Astrocyte of the spinal cord (primary cell): ENCODE measurements around the gene DNAJC5G.

Experiments
- DNase-seq: peaks from one replicate; pipeline ENCODE4 v3.0.0; 2011; ENCODE audit warnings: low read depth, low spot score
- H3K4me3 ChIP-seq: 2 replicates; pipeline ENCODE4 v1.5.1; 2011; ENCODE audit warnings: low read depth, mild to moderate bottlenecking, low read length, moderate library complexity
- in situ Hi-C: cut with HindIII; loops from 2 replicates; pipeline ENCODE4 v1.10.0; 2017; ENCODE audit warnings: low sequenced_read_pairs
- TF ChIP-seq, protein P1 (sequence below): IDR thresholded peaks from 2 replicates; pipeline ENCODE4 v1.5.1; 2012; ENCODE audit warnings: low read depth, mild to moderate bottlenecking, low read length, inconsistent platforms

The DNAJC5G gene

DNA sequence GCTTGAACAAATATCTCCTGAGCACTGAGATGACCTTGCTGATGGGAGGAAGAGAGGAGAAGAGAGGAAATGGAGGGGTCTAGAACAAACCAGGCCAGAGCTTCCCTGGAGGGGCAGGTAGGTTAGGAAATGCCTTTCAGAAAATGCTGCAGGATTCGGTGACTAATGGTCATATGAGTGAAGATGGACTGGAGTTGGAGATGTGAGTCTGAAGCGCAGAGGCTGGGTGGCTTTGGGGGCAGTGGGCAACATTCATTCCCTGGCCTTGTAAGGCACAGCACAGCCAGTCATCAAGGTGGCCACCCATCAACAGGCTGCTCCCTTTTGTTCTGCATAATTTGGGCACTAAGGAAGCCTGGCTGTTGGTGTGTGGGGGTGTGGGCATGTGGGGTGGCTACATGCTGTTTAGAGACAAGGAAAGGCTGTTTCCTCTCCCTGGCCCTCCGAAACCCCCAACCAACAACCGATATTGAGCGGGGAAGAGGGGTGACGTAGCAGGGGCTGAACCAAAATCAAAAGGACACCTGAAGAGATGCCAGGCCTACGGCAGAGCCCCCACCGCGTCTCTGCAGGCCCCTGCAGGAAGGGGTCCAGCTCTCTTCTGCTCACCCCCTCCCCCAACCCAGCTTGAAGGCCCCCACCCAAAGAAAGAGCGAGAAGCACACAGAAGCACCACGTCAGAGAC is 13.8 kb upstream of the DNAJC5G start:
- TF ChIP-seq, protein P1, sequence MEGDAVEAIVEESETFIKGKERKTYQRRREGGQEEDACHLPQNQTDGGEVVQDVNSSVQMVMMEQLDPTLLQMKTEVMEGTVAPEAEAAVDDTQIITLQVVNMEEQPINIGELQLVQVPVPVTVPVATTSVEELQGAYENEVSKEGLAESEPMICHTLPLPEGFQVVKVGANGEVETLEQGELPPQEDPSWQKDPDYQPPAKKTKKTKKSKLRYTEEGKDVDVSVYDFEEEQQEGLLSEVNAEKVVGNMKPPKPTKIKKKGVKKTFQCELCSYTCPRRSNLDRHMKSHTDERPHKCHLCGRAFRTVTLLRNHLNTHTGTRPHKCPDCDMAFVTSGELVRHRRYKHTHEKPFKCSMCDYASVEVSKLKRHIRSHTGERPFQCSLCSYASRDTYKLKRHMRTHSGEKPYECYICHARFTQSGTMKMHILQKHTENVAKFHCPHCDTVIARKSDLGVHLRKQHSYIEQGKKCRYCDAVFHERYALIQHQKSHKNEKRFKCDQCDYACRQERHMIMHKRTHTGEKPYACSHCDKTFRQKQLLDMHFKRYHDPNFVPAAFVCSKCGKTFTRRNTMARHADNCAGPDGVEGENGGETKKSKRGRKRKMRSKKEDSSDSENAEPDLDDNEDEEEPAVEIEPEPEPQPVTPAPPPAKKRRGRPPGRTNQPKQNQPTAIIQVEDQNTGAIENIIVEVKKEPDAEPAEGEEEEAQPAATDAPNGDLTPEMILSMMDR: no peak
- no peak overlapping the region for H3K4me3 ChIP-seq
- no peak for DNase-seq
- in situ Hi-C loops: loop anchor here (25.0 kb wide), 1 partner anchor 149 kb away; the partner anchor contains the start of genes ABHD1 and CGREF1

DNA sequence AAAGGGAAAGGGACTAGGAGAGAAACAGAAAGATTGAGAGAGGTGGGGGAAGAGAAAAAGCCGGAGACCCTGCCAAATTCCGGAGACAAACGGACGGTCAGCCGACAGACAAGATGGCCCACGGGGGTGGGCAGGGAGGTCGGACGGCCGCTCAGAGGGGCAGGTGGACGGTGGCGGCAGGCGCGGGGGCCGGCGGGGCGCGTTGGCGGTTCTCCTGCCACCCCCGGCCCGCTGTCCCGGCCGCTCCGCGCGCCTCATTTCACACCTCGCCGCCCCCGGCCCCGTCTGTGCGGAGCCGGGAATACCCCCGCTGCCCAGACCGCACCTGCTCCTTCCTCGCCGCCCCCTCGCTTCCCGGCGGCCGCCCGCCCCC is 13.3 kb upstream of the DNAJC5G start:
- TF ChIP-seq, protein P1: no peak
- in situ Hi-C loops: loop anchor here (25.0 kb wide), 1 partner anchor 150 kb away; the partner anchor contains the start of genes ABHD1 and CGREF1
- no peak overlapping the region for H3K4me3 ChIP-seq
- no peak for DNase-seq

DNA sequence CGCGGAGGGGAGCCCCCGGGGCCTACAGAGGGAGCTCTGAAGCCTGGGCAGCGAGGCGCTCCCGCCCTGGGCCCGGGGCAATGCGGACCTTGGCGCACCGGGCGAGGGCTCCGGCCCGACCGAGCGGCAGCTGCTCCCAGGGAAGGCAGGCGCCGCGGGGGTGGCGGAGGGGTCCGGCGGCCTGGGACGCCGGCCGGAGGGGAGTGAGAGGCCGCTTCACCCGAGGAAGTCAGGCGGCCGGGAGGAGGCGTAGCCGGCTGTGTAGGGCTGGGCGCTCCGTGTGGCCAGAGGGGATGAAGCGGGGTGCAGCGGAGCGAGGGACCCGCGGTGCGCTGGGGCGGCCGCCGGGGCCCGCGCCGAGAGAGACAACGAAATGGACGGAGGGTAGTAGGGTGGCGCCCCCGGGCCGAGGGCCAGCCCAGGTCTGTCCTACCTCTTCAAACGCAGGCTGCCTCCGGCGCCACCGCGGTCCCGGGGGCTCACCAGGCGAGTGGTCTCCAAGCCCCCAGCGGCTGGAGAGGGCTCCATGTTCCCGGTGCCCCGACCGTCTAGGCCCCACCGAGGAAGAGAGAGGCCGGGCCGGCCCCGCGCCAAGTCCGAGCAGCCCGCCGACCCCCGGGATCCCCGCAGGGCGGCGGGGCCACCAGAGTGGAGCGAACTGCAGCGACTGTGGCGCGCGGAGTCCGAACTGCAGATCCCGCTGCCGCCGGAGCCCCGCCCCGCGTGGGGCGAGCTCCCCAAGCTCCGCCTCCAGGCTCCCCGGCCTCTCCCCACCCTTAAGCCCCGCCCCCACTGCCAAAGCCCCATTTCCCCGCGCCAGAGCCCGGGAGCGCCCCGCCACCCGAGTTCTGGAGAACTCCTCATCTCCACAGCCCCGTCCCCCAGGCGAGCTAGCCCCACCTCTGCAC is 12.6 kb upstream of the DNAJC5G start, which contains the start of gene SLC30A3:
SLC30A3 (minus strand) TSS at position 669 of the 908 bp plus-strand sequence; CDS start at position 528, 141 bp downstream.
- no peak for DNase-seq
- no peak within 1 kb of the TSS for H3K4me3 ChIP-seq
- in situ Hi-C loops: loop anchor here (25.0 kb wide), 1 partner anchor 150 kb away; the partner anchor contains the start of genes ABHD1 and CGREF1
- TF ChIP-seq, protein P1: no peak

DNA sequence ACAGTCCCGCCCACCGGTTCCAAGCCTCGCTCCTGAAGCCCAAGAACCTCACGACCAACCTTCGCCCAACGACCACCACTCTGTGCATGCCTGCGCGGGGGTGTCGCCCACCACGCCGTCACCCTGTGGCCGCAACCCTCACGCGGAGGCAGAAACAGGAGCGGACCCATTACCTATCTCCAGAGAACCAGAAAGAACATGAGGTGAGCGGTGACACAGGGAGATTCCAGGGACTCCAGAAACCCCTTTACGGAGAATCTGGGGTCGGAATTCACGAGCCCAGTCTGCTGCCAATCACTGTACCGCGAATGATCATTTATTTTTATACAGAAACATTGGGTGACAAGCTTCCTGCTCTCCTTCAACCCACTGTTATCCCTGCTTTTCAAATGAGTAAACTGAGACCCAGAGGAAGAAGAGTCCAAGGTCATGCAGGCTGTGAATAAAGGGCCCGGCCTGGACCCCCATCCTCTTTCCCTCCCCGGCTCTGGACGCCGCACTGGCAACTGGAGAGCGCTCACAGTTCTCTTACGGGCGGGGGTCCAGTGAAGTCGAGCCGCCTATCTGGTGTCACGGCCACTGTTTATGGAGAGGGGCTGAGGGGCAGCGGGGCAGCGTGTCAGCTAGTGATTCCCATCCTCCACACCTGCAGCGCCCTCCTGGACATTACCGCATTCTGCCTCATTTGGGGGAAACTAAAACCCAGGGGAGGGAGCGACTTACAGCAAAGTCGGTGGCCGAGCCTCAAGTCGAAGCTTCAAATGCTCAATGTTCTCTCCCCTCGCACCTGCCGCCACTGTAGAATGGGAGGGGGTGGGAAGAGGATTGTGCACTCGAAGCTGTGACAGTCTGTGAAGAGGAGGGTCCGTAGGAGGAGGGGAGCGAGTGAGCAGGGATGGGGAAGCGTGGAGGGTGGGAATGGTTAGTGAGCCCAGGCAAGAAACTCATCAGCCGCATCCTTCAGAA is 11.7 kb upstream of the DNAJC5G start:
- in situ Hi-C loops: loop anchor here (25.0 kb wide), 1 partner anchor 151 kb away; the partner anchor contains the start of genes ABHD1 and CGREF1
- no peak for DNase-seq
- TF ChIP-seq, protein P1: no peak
- H3K4me3 ChIP-seq: no peak overlapping the region

DNA sequence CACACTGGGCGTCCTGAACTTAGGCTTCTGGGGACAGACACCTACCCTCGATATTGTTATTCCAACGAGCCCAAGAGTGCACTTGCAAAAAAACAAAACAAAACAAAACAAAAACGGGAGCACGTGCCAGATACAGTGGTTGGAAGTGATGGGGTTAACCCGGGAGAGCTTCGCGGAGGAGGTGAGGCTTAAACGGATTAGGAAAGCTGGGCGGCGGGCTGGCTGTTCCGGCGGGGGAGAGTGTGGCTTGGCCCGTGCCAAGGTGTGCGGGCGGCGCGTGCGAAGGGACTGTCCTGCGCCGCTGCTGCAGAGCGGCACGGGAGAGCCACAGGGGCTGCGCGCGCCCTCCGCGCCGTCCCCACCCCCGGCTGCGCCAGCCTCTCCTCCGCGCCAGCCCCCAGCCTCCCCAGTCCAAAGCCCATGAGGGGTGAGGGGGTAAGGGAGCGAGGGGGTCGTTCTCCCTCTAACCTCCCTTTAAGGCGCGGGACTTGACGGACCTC is 10.9 kb upstream of the DNAJC5G start:
- no peak overlapping the region for H3K4me3 ChIP-seq
- DNase-seq: no peak
- TF ChIP-seq, protein P1: no peak
- in situ Hi-C loops: loop anchor here (25.0 kb wide), 1 partner anchor 152 kb away; the partner anchor contains the start of genes ABHD1 and CGREF1
